Stimulated activated CD4-positive, alpha-beta T cell treated with anti-CD3 and anti-CD28 coated beads, Interleukin-4, amount 100 ng/mL, for 1 hour (primary cell): ENCODE measurements around the gene PDXP.
A peak's percentile ranks its signal among the peaks of the same experiment; 100 is the strongest.
"Not testable (repeated sequence)": the region's sequence is repeated elsewhere in the genome, so short reads cannot be mapped to it uniquely, and the experiment has no call there.

Source experiments
- DNase-seq: peaks from one replicate; pipeline ENCODE4 v3.0.0-alpha.2; 2020

Gene PDXP

GRCh38 chr22:37650463-37651136 is 7.9 kb upstream of the PDXP start:
- no peak for DNase-seq

GRCh38 chr22:37654563-37655251 is 3.8 kb upstream of the PDXP start:
- no peak for DNase-seq

- no peak for DNase-seq
Measured at GRCh38 chr22:37655252-37655563, 3.3 kb upstream of the PDXP start.

- not testable (repeated sequence) for DNase-seq
Measured at GRCh38 chr22:37656583-37656982, 1.9 kb upstream of the PDXP start.

GRCh38 chr22:37657590-37658132 is 862 bp upstream of the PDXP start:
- no peak for DNase-seq

- DNase-seq: peak; percentile 41
Measured at GRCh38 chr22:37659066-37659896, 758 bp downstream of the PDXP start.

GRCh38 chr22:37659897-37660708 is 1.6 kb downstream of the PDXP start:
- no peak for DNase-seq

- DNase-seq: no peak
Measured at GRCh38 chr22:37660709-37661045, 2.2 kb downstream of the PDXP start.

- no peak for DNase-seq
Measured at GRCh38 chr22:37661160-37661924, 2.8 kb downstream of the PDXP start.

GRCh38 chr22:37662039-37662438 is 3.5 kb downstream of the PDXP start:
- DNase-seq: no peak

- no peak for DNase-seq
Measured at GRCh38 chr22:37663521-37664140, 5.1 kb downstream of the PDXP start.

- DNase-seq: no peak
Measured at GRCh38 chr22:37664249-37665101, 6.0 kb downstream of the PDXP start.

- DNase-seq: no peak
Measured at GRCh38 chr22:37665487-37665886, 7.0 kb downstream of the PDXP start.

GRCh38 chr22:37669586-37669985 is 11.1 kb downstream of the PDXP start:
- DNase-seq: no peak

GRCh38 chr22:37672206-37672919 is 13.8 kb downstream of the PDXP start:
- DNase-seq: no peak

GRCh38 chr22:37672920-37673455 is 14.5 kb downstream of the PDXP start:
- DNase-seq: no peak

GRCh38 chr22:37674248-37674647 is 15.7 kb downstream of the PDXP start:
- DNase-seq: no peak

GRCh38 chr22:37674951-37675929 is 16.7 kb downstream of the PDXP start, which contains the start of gene LGALS1:
LGALS1 (plus strand) TSS chr22:37675636; CDS start chr22:37675703, 67 bp downstream.
- DNase-seq: peak; percentile 46
